LHCN-M2 (cell line): ENCODE data around the gene PPP1R15B. TPM values are rescaled to one million over a fixed set of nuclear protein-coding genes. Genes with fewer than 3 reads are reported as not detected.

Source experiments
- DNase-seq: peaks from one replicate; pipeline ENCODE4 v3.0.0-alpha.2; 2012; ENCODE audit warnings: low read depth
- total RNA-seq: library from RNA; depleted of rRNA; stranded (reverse); fragments of >200 nt; gene quantifications from 2 replicates; pipeline ENCODE4 v1.2.3, GENCODE V29; 2014

Gene PPP1R15B
- total RNA-seq, 1 experiment from 2014 or later, result 17.8 TPM

- no peak for DNase-seq
Measured at GRCh38 chr1:204400882-204401510, 10.6 kb downstream of the PPP1R15B start.

GRCh38 chr1:204398197-204399125, 13.2 kb downstream of the PPP1R15B start:
- DNase-seq, result peak; percentile 87

- no peak for DNase-seq
Measured at GRCh38 chr1:204396015-204396583, 15.5 kb downstream of the PPP1R15B start.

GRCh38 chr1:204391629-204392028, 20.0 kb downstream of the PPP1R15B start:
- no peak for DNase-seq

- no peak for DNase-seq
Measured at GRCh38 chr1:204390751-204391466, 20.7 kb downstream of the PPP1R15B start.

GRCh38 chr1:204385727-204386126, 25.9 kb downstream of the PPP1R15B start:
- DNase-seq, result no peak

GRCh38 chr1:204384636-204385352, 26.8 kb downstream of the PPP1R15B start:
- DNase-seq, result peak; percentile 66

- DNase-seq, result no peak
Measured at GRCh38 chr1:204383163-204383904, 28.3 kb downstream of the PPP1R15B start.

- no peak for DNase-seq
Measured at GRCh38 chr1:204382714-204383083, 28.9 kb downstream of the PPP1R15B start.

- no peak for DNase-seq
Measured at GRCh38 chr1:204380293-204380831, 31.3 kb downstream of the PPP1R15B start.

- DNase-seq, result no peak
Measured at GRCh38 chr1:204377800-204378668, 33.6 kb downstream of the PPP1R15B start.

- no peak for DNase-seq
Measured at GRCh38 chr1:204376919-204377799, 34.5 kb downstream of the PPP1R15B start.

GRCh38 chr1:204376465-204376864, 35.2 kb downstream of the PPP1R15B start:
- DNase-seq, result no peak

- no peak for DNase-seq
Measured at GRCh38 chr1:204373911-204374310, 37.7 kb downstream of the PPP1R15B start.

- DNase-seq, result no peak
Measured at GRCh38 chr1:204370176-204370575, 41.4 kb downstream of the PPP1R15B start.

GRCh38 chr1:204368996-204369726, 42.5 kb downstream of the PPP1R15B start:
- DNase-seq, result no peak

- no peak for DNase-seq
Measured at GRCh38 chr1:204367956-204368355, 43.7 kb downstream of the PPP1R15B start.
